Neural cell (in vitro differentiated cells): Measurements from ENCODE around the gene EIF1B.

Experiments used
- CTCF ChIP-seq: fragments of 450-650 bp; IDR thresholded peaks from 2 replicates; pipeline ENCODE4 v1.5.1; 2014; ENCODE audit warnings: antibody characterized with exemption, mild to moderate bottlenecking, moderate library complexity; ENCODE audit not compliant: poor library complexity, severe bottlenecking
- EZH2 ChIP-seq: fragments of 200-600, 300-800 bp; shearing (Covaris generic), sonication (generic); IDR thresholded peaks from 2 replicates; pipeline ENCODE4 v1.6.1; 2014; ENCODE audit warnings: antibody characterized with exemption, low read length, borderline replicate concordance, mild to moderate bottlenecking; ENCODE audit not compliant: insufficient read depth, poor library complexity, severe bottlenecking

GRCh38 chr3:40358454-40358853 is 48.9 kb downstream of the EIF1B start:
- no peak for TF ChIP-seq CTCF
- TF ChIP-seq EZH2: no peak
